LNCAP (cell line): ENCODE data around the gene DOCK7.

Experiments used
- TF ChIP-seq, protein P1 (sequence below): fragments of 450-650 bp; IDR thresholded peaks from 2 replicates; pipeline ENCODE4 v1.5.1; 2017; ENCODE audit warnings: mild to moderate bottlenecking

Gene DOCK7

DNA sequence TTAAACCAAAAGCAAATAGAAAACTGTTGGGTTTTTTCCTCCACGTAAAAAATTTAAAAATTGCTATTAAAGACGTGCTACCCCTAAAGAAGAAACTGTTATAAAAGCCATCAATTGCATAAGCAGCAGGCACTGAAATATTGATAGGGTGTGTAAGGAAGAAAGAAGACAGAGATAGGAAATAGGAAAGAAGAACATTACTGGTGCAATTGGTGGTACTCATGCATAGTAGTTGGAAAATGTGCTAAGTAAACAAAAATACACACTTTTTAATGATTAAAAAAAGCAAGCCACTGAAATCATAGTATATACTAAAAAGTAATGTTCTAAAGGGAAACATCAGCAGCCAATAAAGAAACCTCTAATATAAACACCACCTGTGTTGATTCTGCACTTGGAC lies 143.6 kb downstream of the DOCK7 start:
- TF ChIP-seq, protein P1, sequence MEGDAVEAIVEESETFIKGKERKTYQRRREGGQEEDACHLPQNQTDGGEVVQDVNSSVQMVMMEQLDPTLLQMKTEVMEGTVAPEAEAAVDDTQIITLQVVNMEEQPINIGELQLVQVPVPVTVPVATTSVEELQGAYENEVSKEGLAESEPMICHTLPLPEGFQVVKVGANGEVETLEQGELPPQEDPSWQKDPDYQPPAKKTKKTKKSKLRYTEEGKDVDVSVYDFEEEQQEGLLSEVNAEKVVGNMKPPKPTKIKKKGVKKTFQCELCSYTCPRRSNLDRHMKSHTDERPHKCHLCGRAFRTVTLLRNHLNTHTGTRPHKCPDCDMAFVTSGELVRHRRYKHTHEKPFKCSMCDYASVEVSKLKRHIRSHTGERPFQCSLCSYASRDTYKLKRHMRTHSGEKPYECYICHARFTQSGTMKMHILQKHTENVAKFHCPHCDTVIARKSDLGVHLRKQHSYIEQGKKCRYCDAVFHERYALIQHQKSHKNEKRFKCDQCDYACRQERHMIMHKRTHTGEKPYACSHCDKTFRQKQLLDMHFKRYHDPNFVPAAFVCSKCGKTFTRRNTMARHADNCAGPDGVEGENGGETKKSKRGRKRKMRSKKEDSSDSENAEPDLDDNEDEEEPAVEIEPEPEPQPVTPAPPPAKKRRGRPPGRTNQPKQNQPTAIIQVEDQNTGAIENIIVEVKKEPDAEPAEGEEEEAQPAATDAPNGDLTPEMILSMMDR: no peak

DNA sequence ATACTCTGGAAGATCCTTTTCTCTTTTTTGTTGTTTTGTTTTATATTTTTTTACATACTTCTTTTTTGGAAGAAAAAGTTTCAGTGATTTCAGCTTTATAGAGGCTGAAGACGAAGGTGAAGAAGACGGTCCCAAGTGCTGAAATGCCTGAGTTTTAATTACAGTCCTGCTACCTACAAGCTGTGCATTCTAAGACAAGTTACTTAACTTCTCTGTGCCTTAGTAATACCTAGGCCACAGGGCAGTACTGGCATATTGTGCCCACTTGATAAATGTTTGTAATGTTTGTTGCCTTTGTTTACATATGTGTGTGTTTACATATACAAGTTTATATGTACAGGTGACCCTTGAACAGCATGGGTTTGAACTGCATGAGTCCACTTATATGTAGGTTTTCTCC lies 147.1 kb downstream of the DOCK7 start:
- TF ChIP-seq, protein P1: no peak

DNA sequence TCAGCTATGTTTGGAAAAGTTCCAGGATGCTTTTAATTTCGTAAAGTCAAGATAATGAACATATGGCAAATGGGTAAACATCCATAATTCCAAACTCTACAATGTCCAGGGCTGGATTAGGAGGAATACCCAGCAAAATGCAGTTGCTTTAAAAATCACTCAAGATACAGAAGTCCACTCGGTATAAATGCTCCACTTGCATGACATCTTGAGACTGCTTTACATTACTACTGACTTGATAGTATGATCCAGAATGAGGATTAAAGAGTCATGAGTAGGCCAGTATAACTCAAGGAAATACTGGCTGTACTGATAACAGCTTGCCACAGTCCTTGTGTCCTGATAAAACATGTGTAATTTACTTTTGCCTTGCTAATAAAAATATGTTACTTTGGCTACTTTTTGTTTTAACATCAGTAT lies 149.1 kb downstream of the DOCK7 start:
- TF ChIP-seq, protein P1: no peak

DNA sequence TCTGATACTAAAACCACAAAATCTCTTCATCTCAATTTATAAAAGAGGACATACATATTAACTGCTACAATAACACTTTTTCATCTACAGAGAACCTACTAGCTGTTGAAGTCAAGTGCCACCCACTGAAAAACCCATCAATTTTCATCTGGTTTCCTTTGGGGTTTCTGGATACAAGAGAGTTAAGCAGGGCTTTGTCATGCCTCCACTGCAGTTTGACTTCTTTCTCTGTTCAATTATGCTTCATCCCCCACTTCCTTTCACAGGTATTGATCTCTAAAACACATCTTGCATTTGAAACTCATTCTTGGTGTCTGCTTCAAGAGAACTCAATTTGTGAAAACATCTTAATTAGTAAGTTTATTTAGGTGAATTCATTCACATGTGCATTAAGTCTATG lies 151.3 kb downstream of the DOCK7 start:
- TF ChIP-seq, protein P1: no peak

DNA sequence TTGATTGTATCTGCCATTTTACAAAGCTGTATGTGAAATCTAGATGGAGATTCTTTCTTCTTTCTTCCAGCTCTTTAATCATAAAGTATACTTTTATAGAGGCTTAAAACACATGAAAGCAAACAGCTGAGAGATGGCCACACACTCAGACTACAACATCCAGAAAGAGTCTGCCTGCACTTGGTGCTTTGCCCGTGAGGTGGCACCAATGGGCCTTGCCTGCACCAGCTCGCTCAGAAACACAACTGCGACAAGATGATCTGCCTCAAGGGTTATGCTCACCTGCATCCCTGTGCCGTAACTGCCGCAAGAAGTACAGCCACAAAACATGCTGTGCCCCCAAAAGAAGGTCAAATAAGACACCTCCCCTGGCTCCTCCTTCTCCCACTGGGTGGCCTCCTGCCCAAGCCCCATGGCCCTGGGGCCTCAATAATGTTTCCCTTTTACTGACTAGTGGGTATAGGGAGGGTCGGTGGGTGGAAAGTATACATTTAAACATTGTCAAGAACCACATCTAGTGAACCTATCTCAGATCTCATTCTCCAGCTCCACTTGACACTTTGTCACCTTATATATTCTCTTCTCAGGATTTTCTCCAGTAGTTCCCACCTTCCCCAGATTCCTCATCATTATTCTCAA lies 157.6 kb downstream of the DOCK7 start:
- TF ChIP-seq, protein P1: peak; percentile 86

DNA sequence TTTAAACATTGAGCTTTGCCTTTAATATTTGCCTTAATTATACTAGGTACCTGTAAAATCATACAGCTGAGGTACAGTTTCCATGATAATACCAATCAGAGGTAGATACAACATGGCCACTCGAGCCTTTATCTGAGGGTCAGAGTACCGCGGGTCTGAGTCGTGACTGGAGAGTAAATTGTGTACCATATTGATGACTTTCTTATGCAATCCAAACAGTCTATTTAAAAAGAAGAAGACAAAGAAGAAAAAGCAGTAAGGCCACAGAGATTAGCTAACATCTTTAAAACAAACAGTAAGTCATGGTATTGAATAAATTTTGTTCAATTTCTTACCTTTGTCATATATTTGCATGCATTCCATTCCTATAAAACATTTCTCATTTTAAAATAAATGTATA lies 159.0 kb downstream of the DOCK7 start:
- TF ChIP-seq, protein P1: no peak

DNA sequence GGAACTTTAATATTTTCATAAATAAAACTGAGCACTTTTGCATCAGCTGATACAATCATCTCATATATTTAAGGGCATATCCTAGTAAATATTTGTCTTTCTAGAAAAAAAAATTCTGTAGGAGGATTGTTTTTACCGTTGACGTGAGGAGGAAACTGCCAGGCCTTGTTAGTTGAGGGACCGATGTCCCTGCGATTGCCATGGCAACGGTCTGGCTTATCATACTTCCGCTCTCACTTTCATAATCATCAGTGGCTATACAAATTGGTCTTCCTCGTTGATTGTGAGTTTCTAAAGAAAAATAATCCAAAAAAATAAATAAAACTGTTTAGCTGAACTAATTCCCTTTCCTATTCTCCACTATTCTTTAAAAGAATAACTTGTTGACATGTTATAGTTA lies 160.2 kb downstream of the DOCK7 start:
- TF ChIP-seq, protein P1: no peak

DNA sequence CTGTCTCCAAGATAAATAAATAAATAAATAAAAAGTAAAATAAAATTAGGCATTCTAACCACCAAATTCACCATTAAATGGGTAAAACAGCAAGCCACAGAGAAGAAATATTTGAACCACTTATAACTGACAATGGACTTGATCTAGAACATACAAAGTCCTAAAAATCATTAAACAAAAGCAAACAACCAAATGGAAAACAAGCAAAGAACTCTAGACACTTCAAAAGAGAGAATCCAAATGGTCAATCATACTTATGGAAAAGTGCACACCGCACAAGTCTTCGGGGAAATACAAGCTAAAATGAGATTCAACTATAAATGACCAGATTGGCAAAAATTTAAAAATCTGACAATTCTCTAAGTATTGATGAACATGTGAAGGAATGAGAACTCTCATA lies 164.3 kb downstream of the DOCK7 start:
- TF ChIP-seq, protein P1: no peak
